SU-DHL-6 (cell line): ENCODE measurements around the gene BRICD5.

Source experiments
- H2AFZ ChIP-seq: fragments of 200-600 bp; sonication (generic); 2 replicates; pipeline ENCODE4 v1.6.1; 2014; ENCODE audit warnings: low read depth, mild to moderate bottlenecking, moderate library complexity, mixed read lengths, antibody characterized with exemption, low read length; ENCODE audit not compliant: severe bottlenecking
- H3F3A ChIP-seq: fragments of 200-600 bp; shearing (Covaris generic); 2 replicates; pipeline ENCODE4 v1.6.0; 2016; ENCODE audit warnings: antibody characterized with exemption, mild to moderate bottlenecking; ENCODE audit not compliant: insufficient read depth
- H3K27ac ChIP-seq: fragments of 200-600 bp; sonication (generic); 2 replicates; pipeline ENCODE4 v1.5.1; 2016; ENCODE audit warnings: low read depth, mild to moderate bottlenecking, low read length, moderate library complexity, mixed read lengths
- H3K27me3 ChIP-seq: fragments of 200-600 bp; sonication (generic), shearing (Covaris generic); 2 replicates; pipeline ENCODE4 v1.6.0; 2014; ENCODE audit warnings: mild to moderate bottlenecking, low read length
- H3K36me3 ChIP-seq: fragments of 200-600 bp; sonication (generic); 2 replicates; pipeline ENCODE4 v1.6.1; 2014; ENCODE audit warnings: mild to moderate bottlenecking, low read length, mixed read lengths
- H3K4me2 ChIP-seq: fragments of 300-600, 200-600 bp; shearing (Covaris generic), sonication (generic); 2 replicates; pipeline ENCODE4 v1.6.0; 2014; ENCODE audit warnings: low read length, low read depth, mild to moderate bottlenecking; ENCODE audit not compliant: poor library complexity, severe bottlenecking
- H3K4me3 ChIP-seq: fragments of 200-600 bp; sonication (generic); 2 replicates; pipeline ENCODE4 v1.5.1; 2014; ENCODE audit warnings: antibody characterized with exemption, low read length, mild to moderate bottlenecking, mixed read lengths; ENCODE audit not compliant: insufficient read depth, poor library complexity, severe bottlenecking
- H3K79me2 ChIP-seq: fragments of 200-600 bp; sonication (generic); 2 replicates; pipeline ENCODE4 v1.6.1; 2014; ENCODE audit warnings: mild to moderate bottlenecking, low read length, moderate library complexity; ENCODE audit not compliant: insufficient read depth
- H3K9ac ChIP-seq: fragments of 200-600 bp; sonication (generic); 2 replicates; pipeline ENCODE4 v1.7.0; 2014; ENCODE audit warnings: mild to moderate bottlenecking, low read length
- H3K9me2 ChIP-seq: fragments of 200-600 bp; sonication (generic); replicated peaks from 2 replicates; pipeline ENCODE4 v1.6.1; 2014; ENCODE audit warnings: low read length; ENCODE audit not compliant: insufficient read depth
- H3K9me3 ChIP-seq: fragments of 200-600 bp; sonication (generic); 2 replicates; pipeline ENCODE4 v1.6.1; 2014; ENCODE audit warnings: low read length, mixed read lengths; ENCODE audit not compliant: insufficient read depth
- H4K20me1 ChIP-seq: fragments of 200-600 bp; sonication (generic); 2 replicates; pipeline ENCODE4 v1.6.1; 2014; ENCODE audit warnings: low read depth, mild to moderate bottlenecking, antibody characterized with exemption, low read length, moderate library complexity, mixed read lengths
- EZH2phosphoT487 ChIP-seq: fragments of 200-600 bp; sonication (generic), shearing (Covaris generic); conservative IDR thresholded peaks from 2 replicates; pipeline ENCODE4 v1.6.1; 2018; ENCODE audit warnings: mild to moderate bottlenecking, antibody characterized with exemption, low read length, moderate library complexity, mixed read lengths
- TF ChIP-seq, protein P1 (sequence below): fragments of 200-600 bp; sonication (generic); IDR thresholded peaks from one replicate; pipeline ENCODE4 v1.5.1; 2017; ENCODE audit warnings: antibody characterized with exemption, mild to moderate bottlenecking, low read length, moderate library complexity; ENCODE audit not compliant: insufficient read depth, poor library complexity, severe bottlenecking

The BRICD5 gene

DNA sequence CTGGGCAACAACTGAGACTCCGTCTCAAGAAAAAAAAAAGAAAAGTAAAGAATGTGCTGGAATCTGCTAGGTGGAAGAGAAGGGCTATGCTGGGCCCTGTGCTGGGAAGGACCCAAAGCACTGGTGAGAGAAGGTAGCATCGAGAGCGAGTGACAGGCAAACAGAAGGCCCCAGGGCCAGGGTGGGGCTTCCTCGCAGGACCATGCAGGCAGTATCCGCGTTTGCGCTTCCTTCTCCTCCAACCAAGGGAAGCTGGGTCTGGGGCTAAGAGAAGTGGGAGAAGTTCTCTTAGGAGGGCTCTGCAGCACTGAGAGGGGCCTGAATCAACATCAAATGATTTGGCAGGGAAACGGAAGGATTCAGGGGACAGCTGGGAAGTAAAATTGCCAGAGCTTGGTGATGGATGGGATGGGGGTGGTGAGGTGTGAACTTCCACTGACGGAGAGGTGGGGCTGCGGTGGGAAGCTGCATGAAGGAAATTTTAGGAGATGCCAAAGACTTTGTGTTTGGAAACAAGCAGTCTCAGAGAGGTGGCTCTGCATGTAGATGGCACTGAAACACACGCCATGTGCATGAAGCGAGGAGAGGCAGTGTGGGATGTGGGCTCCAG is 46.0 kb upstream of the BRICD5 start:
- Histone ChIP-seq H3K4me2 (no peak overlapping the region), H3K4me3 (no peak overlapping the region), H3K9me2 (no peaks in the 10 kb centered on the region), H4K20me1 (0 out of 2 replicates have a peak, but pooled peaks cover 4% of the 10 kb centered on the region), H3K36me3 (peaks cover 44% of the 10 kb centered on the region), H3K27ac (no peak overlapping the region), H2AFZ (no peak overlapping the region), H3F3A (peaks cover 37% of the 10 kb centered on the region), H3K27me3 (no peaks in the 10 kb centered on the region), H3K9ac (no peak overlapping the region), H3K9me3 (no peaks in the 10 kb centered on the region), H3K79me2 (peaks cover 27% of the 10 kb centered on the region; the same call in 1 of the 2 replicates)
- TF ChIP-seq EZH2phosphoT487, result no peak
- TF ChIP-seq, protein P1, sequence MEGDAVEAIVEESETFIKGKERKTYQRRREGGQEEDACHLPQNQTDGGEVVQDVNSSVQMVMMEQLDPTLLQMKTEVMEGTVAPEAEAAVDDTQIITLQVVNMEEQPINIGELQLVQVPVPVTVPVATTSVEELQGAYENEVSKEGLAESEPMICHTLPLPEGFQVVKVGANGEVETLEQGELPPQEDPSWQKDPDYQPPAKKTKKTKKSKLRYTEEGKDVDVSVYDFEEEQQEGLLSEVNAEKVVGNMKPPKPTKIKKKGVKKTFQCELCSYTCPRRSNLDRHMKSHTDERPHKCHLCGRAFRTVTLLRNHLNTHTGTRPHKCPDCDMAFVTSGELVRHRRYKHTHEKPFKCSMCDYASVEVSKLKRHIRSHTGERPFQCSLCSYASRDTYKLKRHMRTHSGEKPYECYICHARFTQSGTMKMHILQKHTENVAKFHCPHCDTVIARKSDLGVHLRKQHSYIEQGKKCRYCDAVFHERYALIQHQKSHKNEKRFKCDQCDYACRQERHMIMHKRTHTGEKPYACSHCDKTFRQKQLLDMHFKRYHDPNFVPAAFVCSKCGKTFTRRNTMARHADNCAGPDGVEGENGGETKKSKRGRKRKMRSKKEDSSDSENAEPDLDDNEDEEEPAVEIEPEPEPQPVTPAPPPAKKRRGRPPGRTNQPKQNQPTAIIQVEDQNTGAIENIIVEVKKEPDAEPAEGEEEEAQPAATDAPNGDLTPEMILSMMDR, result no peak

DNA sequence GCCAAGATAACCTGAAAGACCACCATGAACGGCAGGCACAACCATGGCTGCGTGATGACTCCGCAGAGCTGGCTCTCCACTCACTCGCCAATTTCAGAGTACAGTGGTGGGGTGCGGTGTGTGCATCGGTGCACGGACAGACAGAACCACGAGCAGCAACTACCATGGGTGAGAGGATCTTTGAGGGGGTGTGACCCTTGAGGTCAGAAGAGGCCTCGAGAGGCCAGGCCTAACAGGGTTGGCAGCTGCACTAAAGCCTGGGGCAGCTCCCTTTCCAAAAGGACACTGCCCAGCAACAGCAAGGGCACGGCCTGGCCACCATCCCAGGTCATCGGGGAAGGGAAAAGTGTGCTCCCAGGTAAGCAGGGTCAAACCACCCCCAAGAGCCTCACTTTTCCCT is 42.6 kb upstream of the BRICD5 start:
- Histone ChIP-seq H3K9me3 (no peaks in the 10 kb centered on the region), H3F3A (peaks cover 38% of the 10 kb centered on the region), H4K20me1 (0 out of 2 replicates have a peak, but pooled peaks cover 4% of the 10 kb centered on the region), H3K9me2 (no peaks in the 10 kb centered on the region), H3K27me3 (no peaks in the 10 kb centered on the region), H3K4me2 (no peak overlapping the region), H3K27ac (peak overlapping the region; percentile 40; the same call in 1 of the 2 replicates), H3K9ac (no peak overlapping the region), H3K36me3 (peaks cover 22% of the 10 kb centered on the region), H2AFZ (no peak overlapping the region), H3K4me3 (no peak overlapping the region), H3K79me2 (peaks cover 31% of the 10 kb centered on the region)
- TF ChIP-seq, protein P1, result no peak
- no peak for TF ChIP-seq EZH2phosphoT487

DNA sequence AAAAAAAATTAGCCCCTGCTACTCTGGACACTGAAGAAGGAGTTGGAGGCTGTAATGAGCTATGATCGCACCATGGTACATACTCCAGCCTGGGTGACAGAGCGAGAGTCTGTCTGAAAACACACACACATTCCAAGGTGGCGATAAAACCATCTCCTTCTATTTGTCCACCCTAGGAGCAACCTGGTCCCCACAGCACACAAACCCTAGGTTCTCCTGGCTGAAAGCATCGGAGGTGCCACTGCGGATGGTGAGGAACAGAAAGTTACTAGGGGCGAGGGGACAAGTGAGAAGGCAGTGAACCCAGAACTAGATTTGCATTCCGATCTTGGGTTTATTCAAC is 42.1 kb upstream of the BRICD5 start:
- H4K20me1 ChIP-seq, result 0 out of 2 replicates have a peak, but pooled peaks cover 4% of the 10 kb centered on the region

More for the DNA sequence above, 42.1 kb upstream of the BRICD5 start:
- Histone ChIP-seq H3K36me3 (peaks cover 18% of the 10 kb centered on the region), H3K9ac (no peak overlapping the region), H3K27me3 (no peaks in the 10 kb centered on the region), H3K4me3 (no peak overlapping the region), H3K9me2 (no peaks in the 10 kb centered on the region), H3F3A (peaks cover 34% of the 10 kb centered on the region), H3K4me2 (no peak overlapping the region), H3K27ac (peak overlapping the region; percentile 40; the same call in 1 of the 2 replicates), H3K9me3 (no peaks in the 10 kb centered on the region), H2AFZ (no peak overlapping the region), H3K79me2 (peaks cover 28% of the 10 kb centered on the region)
- TF ChIP-seq, protein P1, result no peak
- no peak for TF ChIP-seq EZH2phosphoT487
